Fibroblast of lung (primary cell): Measurements from ENCODE around the gene UBL5. TPM values are rescaled to one million over a fixed set of nuclear protein-coding genes. Genes with fewer than 3 reads are reported as not detected.
A peak's percentile ranks its signal among the peaks of the same experiment; 100 is the strongest.
"Not testable (repeated sequence)": the region's sequence is repeated elsewhere in the genome, so short reads cannot be mapped to it uniquely, and the experiment has no call there.

Experiments
- DNase-seq, 2 donors: peaks; one replicate each; pipeline versions ENCODE4 v3.0.0 to v3.0.0-alpha.2; 2010; ENCODE audit warnings: low read depth in 2 of 2
- H2AFZ ChIP-seq: 2 replicates; pipeline ENCODE4 v1.5.1; 2012; ENCODE audit warnings: low read length, control low read depth, inconsistent platforms
- H3K27ac ChIP-seq: 2 replicates; pipeline ENCODE4 v1.5.1; 2011; ENCODE audit warnings: low read length, control low read depth; ENCODE audit not compliant: insufficient read depth
- H3K27me3 ChIP-seq: 2 replicates; pipeline ENCODE4 v1.5.1; 2011; ENCODE audit warnings: mild to moderate bottlenecking, low read length; ENCODE audit not compliant: control insufficient read depth, insufficient read depth
- H3K36me3 ChIP-seq: 2 replicates; pipeline ENCODE4 v1.5.1; 2011; ENCODE audit warnings: low read length; ENCODE audit not compliant: control insufficient read depth, insufficient read depth
- H3K4me1 ChIP-seq: 2 replicates; pipeline ENCODE4 v1.5.1; 2011; ENCODE audit warnings: low read length; ENCODE audit not compliant: control insufficient read depth, insufficient read depth; ENCODE audit errors: extremely low read depth
- H3K4me2 ChIP-seq: 2 replicates; pipeline ENCODE4 v1.5.1; 2011; ENCODE audit warnings: low read length, control low read depth; ENCODE audit not compliant: insufficient read depth; ENCODE audit errors: extremely low read depth
- H3K4me3 ChIP-seq, 4 experiments: fragments of 200-600 bp in 1 of 4; sonication (generic) in 1 of 4; replicated peaks in 1 of 4; 2 replicates each; pipeline ENCODE4 v1.5.1; 2011 to 2016; ENCODE audit warnings: low read length in 4 of 4, low read depth in 3 of 4, mild to moderate bottlenecking in 3 of 4, control low read depth in 2 of 4, inconsistent platforms in 1 of 4, mixed read lengths in 1 of 4; ENCODE audit not compliant: insufficient read depth in 1 of 4; ENCODE audit errors: control extremely low read depth in 1 of 4
- H3K79me2 ChIP-seq: 2 replicates; pipeline ENCODE4 v1.5.1; 2012; ENCODE audit warnings: mild to moderate bottlenecking, low read length, inconsistent platforms; ENCODE audit not compliant: control insufficient read depth, insufficient read depth
- H3K9ac ChIP-seq: 2 replicates; pipeline ENCODE4 v1.5.1; 2011; ENCODE audit warnings: mild to moderate bottlenecking, low read length, control low read depth; ENCODE audit not compliant: insufficient read depth
- H3K9me3 ChIP-seq: 2 replicates; pipeline ENCODE4 v1.5.1; 2012; ENCODE audit warnings: low read depth, low read length; ENCODE audit not compliant: control insufficient read depth, insufficient read depth
- H4K20me1 ChIP-seq: 2 replicates; pipeline ENCODE4 v1.5.1; 2011; ENCODE audit warnings: low read length; ENCODE audit not compliant: control insufficient read depth, insufficient read depth; ENCODE audit errors: extremely low read depth
- CTCF ChIP-seq, 2 donors: IDR thresholded peaks in 1 of 2; conservative IDR thresholded peaks in 1 of 2; 1 replicate in 1 of 2; 2 replicates in 1 of 2; pipeline ENCODE4 v1.5.1; 2011 to 2012; ENCODE audit warnings: low read length in 2 of 2, control low read depth in 1 of 2, inconsistent platforms in 1 of 2, low read depth in 1 of 2, mild to moderate bottlenecking in 1 of 2
- EZH2 ChIP-seq: IDR thresholded peaks from 2 replicates; pipeline ENCODE4 v1.5.1; 2012; ENCODE audit warnings: low read length, control low read depth, mild to moderate bottlenecking; ENCODE audit errors: missing control alignments
- polyA plus RNA-seq, 2 donors: library from polyadenylated mRNA; depleted of rRNA in 1 of 2; stranded (reverse) in 1 of 2; unstranded in 1 of 2; fragments of >200 nt; gene quantifications; 2 replicates each; pipeline ENCODE4 v1.2.1, GENCODE V29; 2011 to 2012; ENCODE audit warnings: missing spikeins in 1 of 2
- total RNA-seq: library from RNA; depleted of rRNA; stranded (reverse); fragments of >200 nt; gene quantifications from 2 replicates; pipeline ENCODE4 v1.2.1, GENCODE V29; 2014

The UBL5 gene
- total and polyA plus RNA-seq, 2 donors (not counting 1 experiment from before 2014, with no cell fraction given): 154 to 1,038 TPM

- H3K27me3 ChIP-seq: no peaks in the 10 kb centered on the region
- peaks cover 14% of the 10 kb centered on the region for H3K36me3 ChIP-seq
- H3K27ac ChIP-seq: no peak overlapping the region
- no peaks in the 10 kb centered on the region for H3K9me3 ChIP-seq
- H2AFZ ChIP-seq: no peak overlapping the region
- peaks cover 5% of the 10 kb centered on the region for H3K4me1 ChIP-seq
- no peak for DNase-seq
- no peak overlapping the region for H3K9ac ChIP-seq
- TF ChIP-seq EZH2 (no peak), CTCF (conservative IDR thresholded peaks at IDR 0.05 in 1 of 2, IDR thresholded peaks at IDR 0.05 in 1 of 2; ENCODE audit: low read depth in 1 of 2, low read length in 2 of 2) (no peak)
- no peaks in the 10 kb centered on the region for H4K20me1 ChIP-seq
- peaks cover 14% of the 10 kb centered on the region for H3K79me2 ChIP-seq
- H3K4me3 ChIP-seq: no peak overlapping the region
- no peak overlapping the region for H3K4me2 ChIP-seq
Observed at GRCh38 chr19:9838324-9838723, 10.6 kb downstream of the UBL5 start.

GRCh38 chr19:9839415-9839814 lies 11.7 kb downstream of the UBL5 start:
- no peak overlapping the region for H3K4me2 ChIP-seq
- no peak overlapping the region for H2AFZ ChIP-seq
- H3K9ac ChIP-seq: no peak overlapping the region
- no peak overlapping the region for H3K4me3 ChIP-seq
- H3K79me2 ChIP-seq: peaks cover 14% of the 10 kb centered on the region
- no peaks in the 10 kb centered on the region for H3K9me3 ChIP-seq
- no peaks in the 10 kb centered on the region for H3K27me3 ChIP-seq
- peak in 1 of 2 donors; percentile 75 for DNase-seq
- no peaks in the 10 kb centered on the region for H4K20me1 ChIP-seq
- TF ChIP-seq CTCF (conservative IDR thresholded peaks at IDR 0.05 in 1 of 2, IDR thresholded peaks at IDR 0.05 in 1 of 2; ENCODE audit: low read depth in 1 of 2, low read length in 2 of 2) (no peak), EZH2 (no peak)
- H3K4me1 ChIP-seq: peaks cover 5% of the 10 kb centered on the region
- H3K36me3 ChIP-seq: peaks cover 15% of the 10 kb centered on the region
- H3K27ac ChIP-seq: no peak overlapping the region

- DNase-seq: no peak
- Histone ChIP-seq H3K9me3 (no peaks in the 10 kb centered on the region), H3K27me3 (no peaks in the 10 kb centered on the region), H3K36me3 (peaks cover 18% of the 10 kb centered on the region), H3K4me3 (no peak overlapping the region), H3K79me2 (peaks cover 1% of the 10 kb centered on the region), H2AFZ (no peak overlapping the region), H4K20me1 (no peaks in the 10 kb centered on the region), H3K4me2 (no peak overlapping the region), H3K4me1 (peaks cover 8% of the 10 kb centered on the region), H3K27ac (no peak overlapping the region), H3K9ac (no peak overlapping the region)
- TF ChIP-seq CTCF (conservative IDR thresholded peaks at IDR 0.05 in 1 of 2, IDR thresholded peaks at IDR 0.05 in 1 of 2; ENCODE audit: low read depth in 1 of 2, low read length in 2 of 2): no peak
- no peak for TF ChIP-seq EZH2
Observed at GRCh38 chr19:9842834-9843625, 15.3 kb downstream of the UBL5 start.

GRCh38 chr19:9843626-9844273 lies 16.0 kb downstream of the UBL5 start:
- H2AFZ ChIP-seq, H3K27ac ChIP-seq, H3K9ac ChIP-seq, H4K20me1 ChIP-seq, H3K79me2 ChIP-seq, H3K4me2 ChIP-seq, DNase-seq, H3K4me1 ChIP-seq, H3K27me3 ChIP-seq, H3K4me3 ChIP-seq, H3K9me3 ChIP-seq: not testable (repeated sequence)
- peaks cover 21% of the 10 kb centered on the region for H3K36me3 ChIP-seq
